Measurements from ENCODE around the gene ATP8A2. TPM values are rescaled to one million over a fixed set of nuclear protein-coding genes. Genes with fewer than 3 reads are reported as not detected.

The ATP8A2 gene
- total and polyA plus RNA-seq, 4 donors = 0.31 to 2.7 (median 1.1) TPM

DNA sequence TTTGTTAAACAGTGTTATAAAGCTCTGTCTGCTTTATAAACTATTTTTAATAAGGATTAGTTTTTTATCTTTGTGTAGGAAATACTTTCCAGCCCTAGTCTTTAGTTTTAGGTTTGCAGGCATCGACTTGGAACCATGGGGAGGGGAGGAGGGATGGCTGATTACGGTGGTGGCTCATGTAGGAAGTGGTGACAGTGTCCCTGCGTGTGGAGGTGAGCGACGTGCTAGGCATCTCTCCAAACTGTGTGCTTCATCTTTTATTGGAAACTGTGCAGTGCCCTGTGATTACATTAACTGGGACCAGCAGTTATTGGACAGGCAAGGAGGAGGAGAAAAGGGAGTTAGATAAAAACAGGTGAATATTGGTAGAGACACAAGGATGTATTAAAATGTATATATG, 203.8 kb downstream of the ATP8A2 start:
- Histone ChIP-seq H3K9me3 (ENCODE audit: control insufficient read depth in 4 of 4, insufficient read depth in 3 of 4, low read length in 3 of 4) (no peaks in the 10 kb centered on the region), H3K9ac (ENCODE audit: insufficient read depth in 1 of 2, low read length in 2 of 2) (no peak overlapping the region), H3K27me3 (ENCODE audit: control insufficient read depth in 3 of 3, insufficient read depth in 3 of 3, low read length in 2 of 3) (peaks cover 0 to 2% (median 0%) of the 10 kb centered on the region in 3 donors), H3K4me1 (ENCODE audit: control insufficient read depth in 5 of 5, insufficient read depth in 5 of 5, low read length in 5 of 5) (peaks cover 0 to 2% (median 0%) of the 10 kb centered on the region in 5 donors), H3K27ac (ENCODE audit: low read depth in 1 of 2, low read length in 1 of 2) (no peak overlapping the region), H3K36me3 (ENCODE audit: control insufficient read depth in 4 of 4, insufficient read depth in 4 of 4, low read length in 4 of 4) (no peaks in the 10 kb centered on the region), H3K4me3 (no peak overlapping the region)
- DNase-seq (no peak), ATAC-seq (ENCODE audit: insufficient read depth, low FRiP score) (no peak)
- TF ChIP-seq, protein P1, sequence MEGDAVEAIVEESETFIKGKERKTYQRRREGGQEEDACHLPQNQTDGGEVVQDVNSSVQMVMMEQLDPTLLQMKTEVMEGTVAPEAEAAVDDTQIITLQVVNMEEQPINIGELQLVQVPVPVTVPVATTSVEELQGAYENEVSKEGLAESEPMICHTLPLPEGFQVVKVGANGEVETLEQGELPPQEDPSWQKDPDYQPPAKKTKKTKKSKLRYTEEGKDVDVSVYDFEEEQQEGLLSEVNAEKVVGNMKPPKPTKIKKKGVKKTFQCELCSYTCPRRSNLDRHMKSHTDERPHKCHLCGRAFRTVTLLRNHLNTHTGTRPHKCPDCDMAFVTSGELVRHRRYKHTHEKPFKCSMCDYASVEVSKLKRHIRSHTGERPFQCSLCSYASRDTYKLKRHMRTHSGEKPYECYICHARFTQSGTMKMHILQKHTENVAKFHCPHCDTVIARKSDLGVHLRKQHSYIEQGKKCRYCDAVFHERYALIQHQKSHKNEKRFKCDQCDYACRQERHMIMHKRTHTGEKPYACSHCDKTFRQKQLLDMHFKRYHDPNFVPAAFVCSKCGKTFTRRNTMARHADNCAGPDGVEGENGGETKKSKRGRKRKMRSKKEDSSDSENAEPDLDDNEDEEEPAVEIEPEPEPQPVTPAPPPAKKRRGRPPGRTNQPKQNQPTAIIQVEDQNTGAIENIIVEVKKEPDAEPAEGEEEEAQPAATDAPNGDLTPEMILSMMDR (IDR thresholded peaks at IDR 0.05; ENCODE audit: control extremely low read depth, extremely low read depth) = no peak
- 45 to 56% methylated on average over 5 of the region's 5 CpGs for WGBS, 2 donors

DNA sequence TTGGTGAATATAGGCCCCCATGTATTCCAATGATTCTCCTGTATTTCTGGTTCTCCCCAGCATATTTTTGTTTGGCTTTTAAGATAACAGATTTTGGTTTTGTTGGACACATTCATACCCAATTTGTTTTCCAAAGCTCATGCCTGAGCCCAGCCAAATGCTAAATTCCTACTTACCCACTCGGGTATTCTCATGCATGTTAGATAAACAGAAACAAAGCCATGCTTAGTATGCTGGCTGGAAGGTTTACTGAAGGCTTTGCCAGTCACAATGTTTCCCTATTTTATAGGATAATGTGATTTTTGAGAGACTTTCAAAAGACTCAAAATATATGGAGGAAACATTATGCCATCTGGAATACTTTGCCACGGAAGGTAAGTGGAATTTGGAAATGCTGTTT, 206.8 kb downstream of the ATP8A2 start:
- 59 to 75% methylated on average over 2 of the region's 2 CpGs for WGBS, 2 donors
- TF ChIP-seq, protein P1 (IDR thresholded peaks at IDR 0.05; ENCODE audit: control extremely low read depth, extremely low read depth) = no peak
- H3K27me3 ChIP-seq (ENCODE audit: control insufficient read depth in 3 of 3, insufficient read depth in 3 of 3, low read length in 2 of 3) = peaks cover 0 to 2% (median 0%) of the 10 kb centered on the region in 3 donors
- no peak overlapping the region for H3K27ac ChIP-seq (ENCODE audit: low read depth in 1 of 2, low read length in 1 of 2)
- peaks cover 0 to 2% (median 0%) of the 10 kb centered on the region in 5 donors for H3K4me1 ChIP-seq (ENCODE audit: control insufficient read depth in 5 of 5, insufficient read depth in 5 of 5, low read length in 5 of 5)
- ATAC-seq (ENCODE audit: insufficient read depth, low FRiP score) = no peak
- no peaks in the 10 kb centered on the region for H3K9me3 ChIP-seq (ENCODE audit: control insufficient read depth in 4 of 4, insufficient read depth in 3 of 4, low read length in 3 of 4)
- no peak overlapping the region for H3K4me3 ChIP-seq
- H3K36me3 ChIP-seq (ENCODE audit: control insufficient read depth in 4 of 4, insufficient read depth in 4 of 4, low read length in 4 of 4) = no peaks in the 10 kb centered on the region
- H3K9ac ChIP-seq (ENCODE audit: insufficient read depth in 1 of 2, low read length in 2 of 2) = no peak overlapping the region
- DNase-seq = no peak

GRCh38 chr13:25579221-25579620, 207.4 kb downstream of the ATP8A2 start:
- ATAC-seq (ENCODE audit: insufficient read depth, low FRiP score) (no peak), DNase-seq (no peak)
- no peaks in the 10 kb centered on the region for H3K36me3 ChIP-seq (ENCODE audit: control insufficient read depth in 4 of 4, insufficient read depth in 4 of 4, low read length in 4 of 4)
- no peak overlapping the region for H3K4me3 ChIP-seq
- 87 to 89% methylated on average over 8 of the region's 8 CpGs for WGBS, 2 donors
- no peaks in the 10 kb centered on the region for H3K9me3 ChIP-seq (ENCODE audit: control insufficient read depth in 4 of 4, insufficient read depth in 3 of 4, low read length in 3 of 4)
- H3K27me3 ChIP-seq (ENCODE audit: control insufficient read depth in 3 of 3, insufficient read depth in 3 of 3, low read length in 2 of 3) = peaks cover 0 to 2% (median 0%) of the 10 kb centered on the region in 3 donors
- TF ChIP-seq, protein P1 (IDR thresholded peaks at IDR 0.05; ENCODE audit: control extremely low read depth, extremely low read depth) = no peak
- no peak overlapping the region for H3K27ac ChIP-seq (ENCODE audit: low read depth in 1 of 2, low read length in 1 of 2)
- H3K9ac ChIP-seq (ENCODE audit: insufficient read depth in 1 of 2, low read length in 2 of 2) = no peak overlapping the region
- peaks cover 0 to 9% (median 0%) of the 10 kb centered on the region in 5 donors for H3K4me1 ChIP-seq (ENCODE audit: control insufficient read depth in 5 of 5, insufficient read depth in 5 of 5, low read length in 5 of 5)

DNA sequence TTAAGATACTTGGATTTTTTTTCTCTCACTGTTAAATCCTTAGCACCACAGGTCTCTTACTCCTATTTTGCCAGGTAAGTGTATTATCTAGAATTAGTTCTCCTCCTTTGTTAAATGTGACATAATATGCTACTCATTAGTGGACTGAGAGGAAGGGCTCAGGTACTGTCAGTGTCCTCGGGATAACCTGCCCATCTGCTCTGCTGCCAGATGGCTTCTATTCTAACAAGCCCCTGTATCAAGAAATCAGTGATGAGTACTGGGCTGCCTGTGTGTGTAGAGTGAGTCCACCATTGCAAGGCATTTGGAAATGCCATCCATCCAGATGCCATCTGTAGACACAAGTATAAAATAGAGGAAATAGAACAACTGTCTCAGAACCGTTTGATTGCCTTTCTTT, 209.6 kb downstream of the ATP8A2 start:
- H3K4me3 ChIP-seq = no peak overlapping the region
- TF ChIP-seq, protein P1 (IDR thresholded peaks at IDR 0.05; ENCODE audit: control extremely low read depth, extremely low read depth) = no peak
- no peaks in the 10 kb centered on the region for H3K9me3 ChIP-seq (ENCODE audit: control insufficient read depth in 4 of 4, insufficient read depth in 3 of 4, low read length in 3 of 4)
- no peaks in the 10 kb centered on the region for H3K36me3 ChIP-seq (ENCODE audit: control insufficient read depth in 4 of 4, insufficient read depth in 4 of 4, low read length in 4 of 4)
- H3K4me1 ChIP-seq (ENCODE audit: control insufficient read depth in 5 of 5, insufficient read depth in 5 of 5, low read length in 5 of 5) = peaks cover 0 to 27% (median 6%) of the 10 kb centered on the region in 5 donors
- ATAC-seq (ENCODE audit: insufficient read depth, low FRiP score) (no peak), DNase-seq (no peak)
- 68 to 72% methylated on average over 2 of the region's 2 CpGs for WGBS, 2 donors
- no peak overlapping the region for H3K9ac ChIP-seq (ENCODE audit: insufficient read depth in 1 of 2, low read length in 2 of 2)
- H3K27ac ChIP-seq (ENCODE audit: low read depth in 1 of 2, low read length in 1 of 2) = no peak overlapping the region
- peaks cover 0 to 2% (median 0%) of the 10 kb centered on the region in 3 donors for H3K27me3 ChIP-seq (ENCODE audit: control insufficient read depth in 3 of 3, insufficient read depth in 3 of 3, low read length in 2 of 3)
